Measurements from ENCODE around the gene SH2D7. TPM values are rescaled to one million over a fixed set of nuclear protein-coding genes. Genes with fewer than 3 reads are reported as not detected.

SH2D7 gene
- total and polyA plus RNA-seq, 2 experiments from 2014 or later = not detected

DNA sequence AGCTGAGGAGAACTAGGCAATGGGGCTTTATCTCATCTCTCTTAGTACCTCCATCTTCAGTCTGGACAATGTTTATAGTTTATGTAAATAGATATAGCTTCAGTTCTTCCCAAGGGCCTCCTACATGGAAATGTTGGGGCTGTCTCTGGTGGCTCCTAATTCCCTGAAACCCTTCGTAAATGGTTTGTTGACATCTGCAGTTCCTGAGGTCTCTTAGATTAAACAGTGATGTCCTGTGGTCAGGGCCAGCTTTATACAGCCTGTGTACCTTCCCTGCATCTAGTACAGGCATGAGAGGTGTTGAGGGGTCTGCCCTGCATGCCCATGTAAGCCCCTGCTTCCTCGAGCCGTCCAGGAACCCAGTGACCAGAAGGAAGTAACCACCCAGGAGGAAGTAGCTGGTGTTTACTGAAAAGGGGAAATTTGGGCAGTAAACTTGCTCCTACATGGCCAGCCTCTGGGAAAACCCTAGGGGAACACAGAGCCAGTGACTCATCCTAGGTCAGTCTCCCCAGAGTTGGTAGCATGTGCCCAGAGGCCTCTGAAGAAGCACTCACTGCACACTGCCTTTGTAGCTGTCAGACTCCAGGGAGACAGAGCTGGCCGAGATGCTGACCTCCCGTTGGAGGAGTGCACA, 10.1 kb upstream of the SH2D7 start:
- Histone ChIP-seq H3K4me2 (ENCODE audit: unreplicated experiment) (no peak overlapping the region), H3K4me1 (ENCODE audit: insufficient read depth) (peaks cover 22% of the 10 kb centered on the region), H3K9me2 (ENCODE audit: insufficient read depth) (no peaks in the 10 kb centered on the region), H3F3A (ENCODE audit: insufficient read depth) (peaks cover 8% of the 10 kb centered on the region), H3K9ac (no peak overlapping the region), H2AFZ (no peak overlapping the region), H4K20me1 (ENCODE audit: insufficient read depth) (no peaks in the 10 kb centered on the region), H3K9me3 (ENCODE audit: low read depth) (no peaks in the 10 kb centered on the region), H3K4me3 (no peak overlapping the region), H3K36me3 (ENCODE audit: low read depth) (no peaks in the 10 kb centered on the region), H3K27me3 (replicated peaks; ENCODE audit: insufficient read depth) (no peaks in the 10 kb centered on the region), H3K79me2 (ENCODE audit: insufficient read depth) (peaks cover under 1% of the 10 kb centered on the region; the same call in 1 of the 2 replicates), H3K27ac (no peak overlapping the region)
- TF ChIP-seq EZH2phosphoT487 (IDR thresholded peaks at IDR 0.05; ENCODE audit: insufficient read depth, low read depth) = no peak
- no peak for TF ChIP-seq EZH2 (IDR thresholded peaks at IDR 0.05; ENCODE audit: insufficient read depth, poor library complexity, severe bottlenecking)
- in situ Hi-C loops (cut with MboI) = no loop called here
- peak; percentile 42 for DNase-seq
- WGBS, 2 experiments (ENCODE audit: low coverage in 1 of 2, low lambda C conversion rate in 2 of 2, missing lambda C conversion rate in 2 of 2) = 84 to 95% methylated on average over 5 of the region's 5 CpGs

DNA sequence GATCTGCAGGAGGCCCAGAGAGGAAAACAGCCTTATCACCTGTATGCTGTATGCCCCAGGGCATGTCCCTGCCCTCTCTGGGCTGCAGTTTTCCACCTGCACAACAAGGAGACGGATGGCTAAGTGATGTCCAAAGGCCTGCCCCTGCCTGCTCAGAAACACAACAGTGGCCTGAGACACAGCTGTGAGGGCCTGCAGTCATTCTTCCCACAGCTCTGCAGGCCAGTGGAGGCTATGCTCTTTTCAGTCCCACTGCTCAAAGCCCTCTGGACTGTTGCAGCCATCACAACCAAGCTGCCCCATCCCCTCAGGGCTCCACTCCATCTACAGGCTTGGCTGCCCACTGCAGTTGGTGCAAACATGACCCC, 9.6 kb upstream of the SH2D7 start:
- Histone ChIP-seq H3K4me2 (ENCODE audit: unreplicated experiment) (no peak overlapping the region), H3K36me3 (ENCODE audit: low read depth) (no peaks in the 10 kb centered on the region), H3K4me3 (no peak overlapping the region), H3K79me2 (ENCODE audit: insufficient read depth) (no peaks in the 10 kb centered on the region), H3K27me3 (replicated peaks; ENCODE audit: insufficient read depth) (no peaks in the 10 kb centered on the region), H3K9ac (no peak overlapping the region), H2AFZ (no peak overlapping the region), H3K27ac (no peak overlapping the region), H3F3A (ENCODE audit: insufficient read depth) (peaks cover 8% of the 10 kb centered on the region), H4K20me1 (ENCODE audit: insufficient read depth) (no peaks in the 10 kb centered on the region), H3K4me1 (ENCODE audit: insufficient read depth) (peaks cover 22% of the 10 kb centered on the region), H3K9me3 (ENCODE audit: low read depth) (no peaks in the 10 kb centered on the region), H3K9me2 (ENCODE audit: insufficient read depth) (no peaks in the 10 kb centered on the region)
- DNase-seq = no peak
- 100% methylated on average over 1 of the region's 1 CpG for WGBS, 2 experiments (ENCODE audit: low coverage in 1 of 2, low lambda C conversion rate in 2 of 2, missing lambda C conversion rate in 2 of 2)
- TF ChIP-seq EZH2 (IDR thresholded peaks at IDR 0.05; ENCODE audit: insufficient read depth, poor library complexity, severe bottlenecking) (no peak), EZH2phosphoT487 (IDR thresholded peaks at IDR 0.05; ENCODE audit: insufficient read depth, low read depth) (no peak)
- in situ Hi-C loops (cut with MboI) = no loop called here

DNA sequence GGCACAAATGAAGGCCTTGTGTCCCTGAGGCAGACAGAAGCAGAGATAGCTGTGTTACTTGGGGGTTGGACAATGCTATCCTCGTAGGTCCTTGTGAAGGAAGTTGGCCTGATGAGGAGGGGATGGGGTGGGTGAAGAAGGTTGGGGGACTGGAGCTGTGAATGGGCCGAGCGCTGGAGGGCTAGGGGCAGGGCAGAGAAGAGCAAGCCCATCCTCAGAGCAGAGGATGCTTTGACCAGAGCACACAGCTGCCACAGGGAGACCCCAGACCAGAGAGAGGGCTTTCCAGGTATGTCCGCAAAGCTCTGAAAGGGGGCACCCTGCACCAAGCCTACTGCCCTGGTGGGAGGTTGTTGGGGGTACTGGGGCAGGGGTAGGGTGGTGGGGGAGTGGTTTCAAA, 9.2 kb upstream of the SH2D7 start:
- Histone ChIP-seq H3K4me3 (no peak overlapping the region), H3K9me3 (ENCODE audit: low read depth) (no peaks in the 10 kb centered on the region), H3K27ac (no peak overlapping the region), H4K20me1 (ENCODE audit: insufficient read depth) (no peaks in the 10 kb centered on the region), H3K4me2 (ENCODE audit: unreplicated experiment) (no peak overlapping the region), H3K9me2 (ENCODE audit: insufficient read depth) (no peaks in the 10 kb centered on the region), H3K27me3 (replicated peaks; ENCODE audit: insufficient read depth) (no peaks in the 10 kb centered on the region), H3K9ac (no peak overlapping the region), H3K79me2 (ENCODE audit: insufficient read depth) (no peaks in the 10 kb centered on the region), H2AFZ (no peak overlapping the region), H3K36me3 (ENCODE audit: low read depth) (no peaks in the 10 kb centered on the region), H3K4me1 (ENCODE audit: insufficient read depth) (peaks cover 22% of the 10 kb centered on the region), H3F3A (ENCODE audit: insufficient read depth) (peaks cover 4% of the 10 kb centered on the region; the same call in 1 of the 2 replicates)
- in situ Hi-C loops (cut with MboI) = no loop called here
- no peak for TF ChIP-seq EZH2phosphoT487 (IDR thresholded peaks at IDR 0.05; ENCODE audit: insufficient read depth, low read depth)
- TF ChIP-seq EZH2 (IDR thresholded peaks at IDR 0.05; ENCODE audit: insufficient read depth, poor library complexity, severe bottlenecking) = no peak
- WGBS, 2 experiments (ENCODE audit: low coverage in 1 of 2, low lambda C conversion rate in 2 of 2, missing lambda C conversion rate in 2 of 2) = 87 to 91% methylated on average over 4 of the region's 4 CpGs
- no peak for DNase-seq

DNA sequence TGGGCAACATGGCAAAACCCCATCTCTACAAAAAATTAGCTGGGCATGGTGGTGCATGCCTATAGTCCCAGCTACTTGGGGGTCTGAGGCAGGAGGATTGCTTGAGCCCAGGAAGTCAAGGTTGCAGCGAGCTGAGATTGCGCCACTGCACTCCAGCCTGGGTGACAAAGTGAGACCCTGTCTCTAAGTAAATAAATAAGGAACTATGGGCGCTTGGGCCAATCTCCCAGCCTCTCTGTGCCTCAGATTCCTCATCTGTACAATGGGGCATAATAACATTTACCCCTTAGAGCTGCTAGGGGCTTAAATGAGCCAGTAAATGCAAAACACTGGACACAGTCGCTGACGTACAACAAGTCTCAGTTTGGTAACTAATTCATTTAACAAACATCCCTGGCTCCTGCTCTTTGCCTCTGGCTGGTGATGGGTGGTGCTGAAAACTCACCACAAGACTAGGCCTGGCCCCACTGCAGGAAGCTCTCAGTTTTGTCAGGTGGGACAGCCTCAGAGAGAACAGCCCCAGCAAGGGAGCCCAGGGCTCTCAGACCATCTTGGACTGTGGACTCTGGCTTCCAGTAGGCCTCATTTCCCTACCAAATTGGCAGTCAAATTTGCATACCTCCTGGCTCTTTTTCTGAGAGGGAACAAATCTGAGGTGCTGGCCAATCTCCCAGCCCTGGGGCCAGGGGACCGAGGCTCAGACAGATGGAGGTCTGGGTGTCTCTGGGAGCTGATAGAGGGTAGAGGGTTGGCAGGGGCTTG, 8.5 kb upstream of the SH2D7 start:
- 96 to 97% methylated on average over 6 of the region's 6 CpGs for WGBS, 2 experiments (ENCODE audit: low coverage in 1 of 2, low lambda C conversion rate in 2 of 2, missing lambda C conversion rate in 2 of 2)
- H3K4me2 ChIP-seq (ENCODE audit: unreplicated experiment) = no peak overlapping the region
- no peaks in the 10 kb centered on the region for H3K9me3 ChIP-seq (ENCODE audit: low read depth)
- H3K79me2 ChIP-seq (ENCODE audit: insufficient read depth) = no peaks in the 10 kb centered on the region
- peaks cover 22% of the 10 kb centered on the region for H3K4me1 ChIP-seq (ENCODE audit: insufficient read depth)
- no peaks in the 10 kb centered on the region for H3K9me2 ChIP-seq (ENCODE audit: insufficient read depth)
- H3F3A ChIP-seq (ENCODE audit: insufficient read depth) = peaks cover 4% of the 10 kb centered on the region; the same call in 1 of the 2 replicates
- no peak overlapping the region for H3K9ac ChIP-seq
- TF ChIP-seq EZH2 (IDR thresholded peaks at IDR 0.05; ENCODE audit: insufficient read depth, poor library complexity, severe bottlenecking) (no peak), EZH2phosphoT487 (IDR thresholded peaks at IDR 0.05; ENCODE audit: insufficient read depth, low read depth) (no peak)
- no peaks in the 10 kb centered on the region for H4K20me1 ChIP-seq (ENCODE audit: insufficient read depth)
- no peak overlapping the region for H3K27ac ChIP-seq
- no peak overlapping the region for H3K4me3 ChIP-seq
- in situ Hi-C loops (cut with MboI) = no loop called here
- DNase-seq = no peak
- H3K36me3 ChIP-seq (ENCODE audit: low read depth) = no peaks in the 10 kb centered on the region
- no peak overlapping the region for H2AFZ ChIP-seq
- H3K27me3 ChIP-seq (replicated peaks; ENCODE audit: insufficient read depth) = no peaks in the 10 kb centered on the region

Data from GM23248 (cell line).